Upper lobe of right lung (tissue), 1 donor: Measurements from ENCODE around the gene DECR2. TPM values are rescaled to one million over a fixed set of nuclear protein-coding genes. Genes with fewer than 3 reads are reported as not detected.

Experiments
- ATAC-seq: fragments of 200-7000 bp; cut with Tn5 transposase; one replicate; pipeline ENCODE4 v1.9.1; 2020; ENCODE audit warnings: mild to moderate bottlenecking, moderate library complexity
- DNase-seq: peaks from one replicate; pipeline ENCODE4 v3.0.0-alpha.2; 2020
- H3K27ac ChIP-seq: fragments of 200-600 bp; one replicate; pipeline ENCODE4 v1.8.0; 2022
- H3K27me3 ChIP-seq: fragments of 200-600 bp; one replicate; pipeline ENCODE4 v1.8.0; 2022; ENCODE audit warnings: mild to moderate bottlenecking
- H3K36me3 ChIP-seq: fragments of 200-600 bp; one replicate; pipeline ENCODE4 v1.8.0; 2022
- H3K4me1 ChIP-seq: fragments of 200-600 bp; one replicate; pipeline ENCODE4 v1.8.0; 2022
- H3K4me3 ChIP-seq: fragments of 200-600 bp; one replicate; pipeline ENCODE4 v1.8.0; 2022; ENCODE audit warnings: mild to moderate bottlenecking
- H3K9me3 ChIP-seq: fragments of 200-600 bp; one replicate; pipeline ENCODE4 v1.8.0; 2022
- CTCF ChIP-seq: fragments of 200-600 bp; IDR thresholded peaks from one replicate; pipeline ENCODE4 v1.8.0; 2022; ENCODE audit warnings: antibody characterized with exemption
- intact Hi-C: fragments of 100-400 bp; cut with DNase I; formaldehyde crosslinking; loops from one replicate; pipeline ENCODE4 v1.11.0; 2022
- total RNA-seq: library from RNA; stranded (reverse); fragmentation: NEBNext Ultra II Directional; extraction: Animal tissue kit (Norgen Biotek cat#: 25700); gene quantifications from one replicate; pipeline ENCODE4 v1.2.1, GENCODE V29; 2021
- donor health status: DM: no; HTN: yes; CAD: no; lungs with severe emphysema.

DECR2 gene
- total RNA-seq, 1 donor from 2014 or later, result 14.2 TPM

DNA sequence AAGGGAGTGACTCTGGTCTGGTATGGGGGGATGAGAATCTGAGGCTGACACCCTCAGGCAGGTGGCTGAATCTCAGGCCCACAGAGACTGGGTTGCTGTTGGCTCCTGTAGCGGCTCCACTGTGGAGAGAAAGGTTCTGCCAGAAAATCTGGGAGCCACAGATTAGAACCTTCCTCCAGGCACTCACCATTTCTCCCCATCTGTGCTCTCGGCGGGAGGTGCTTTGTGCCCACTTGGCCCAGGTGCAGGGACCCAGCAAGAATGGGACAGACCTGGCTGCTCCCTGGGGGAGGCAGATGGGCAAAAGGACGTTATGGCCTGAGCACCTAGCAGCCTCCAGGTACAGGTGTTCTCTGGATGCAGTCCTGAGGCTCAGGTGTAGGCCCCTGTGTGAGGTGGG lies 43.9 kb downstream of the DECR2 start:
- Histone ChIP-seq H3K27ac (no peak overlapping the region), H3K4me3 (no peak overlapping the region), H3K36me3 (no peaks in the 10 kb centered on the region), H3K27me3 (no peaks in the 10 kb centered on the region), H3K9me3 (no peaks in the 10 kb centered on the region), H3K4me1 (no peaks in the 10 kb centered on the region)
- ATAC-seq (no peak), DNase-seq (no peak)
- TF ChIP-seq CTCF, result no peak
- intact Hi-C loops, result no loop called here

GRCh38 chr16:450385-450784 lies 48.7 kb downstream of the DECR2 start:
- no peaks in the 10 kb centered on the region for H3K9me3 ChIP-seq
- no peak overlapping the region for H3K4me3 ChIP-seq
- no peak for TF ChIP-seq CTCF
- DNase-seq (no peak), ATAC-seq (peak; percentile 53)
- H3K27ac ChIP-seq, result no peak overlapping the region
- H3K36me3 ChIP-seq, result no peaks in the 10 kb centered on the region
- peaks cover 4% of the 10 kb centered on the region for H3K4me1 ChIP-seq
- intact Hi-C loops, result no loop called here
- no peaks in the 10 kb centered on the region for H3K27me3 ChIP-seq

DNA sequence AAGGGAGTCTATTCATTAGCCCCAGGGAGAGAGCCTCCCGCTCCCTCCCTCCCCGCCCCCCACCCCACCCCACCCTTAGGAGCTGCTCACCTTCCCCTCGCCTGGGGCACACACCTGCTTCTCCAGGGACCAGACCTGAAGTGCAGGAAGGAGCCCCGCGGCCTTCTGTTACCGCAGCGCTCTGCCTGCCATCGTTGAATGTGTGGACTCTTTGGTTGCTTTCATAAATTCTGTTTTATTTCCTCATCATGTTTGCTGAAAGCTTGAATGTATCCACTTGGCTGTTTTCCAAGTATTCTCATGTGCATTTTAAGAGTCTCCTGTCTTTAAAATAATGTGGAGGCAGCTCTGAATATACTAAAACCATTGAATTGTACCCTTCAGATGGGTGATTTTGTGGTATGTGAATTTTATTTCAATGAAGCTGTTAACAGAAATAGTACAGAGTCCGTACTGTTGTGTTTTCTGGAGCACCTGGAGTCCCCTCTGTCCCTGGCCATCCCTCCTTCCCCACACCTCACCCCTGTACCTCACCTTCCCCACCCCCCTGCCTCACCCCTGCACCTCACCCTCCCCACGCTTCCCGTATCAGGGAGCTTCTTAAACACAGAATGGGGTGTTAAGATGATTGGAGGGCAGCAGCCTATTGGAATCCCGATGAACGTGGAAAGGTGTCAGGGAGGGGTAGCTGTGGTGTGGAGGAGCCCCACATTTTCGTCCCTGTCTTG lies 49.3 kb downstream of the DECR2 start:
- Histone ChIP-seq H3K27me3 (no peaks in the 10 kb centered on the region), H3K9me3 (no peaks in the 10 kb centered on the region), H3K36me3 (no peaks in the 10 kb centered on the region), H3K4me3 (no peak overlapping the region), H3K4me1 (peaks cover 4% of the 10 kb centered on the region), H3K27ac (no peak overlapping the region)
- DNase-seq (no peak), ATAC-seq (no peak)
- intact Hi-C loops, result no loop called here
- no peak for TF ChIP-seq CTCF

DNA sequence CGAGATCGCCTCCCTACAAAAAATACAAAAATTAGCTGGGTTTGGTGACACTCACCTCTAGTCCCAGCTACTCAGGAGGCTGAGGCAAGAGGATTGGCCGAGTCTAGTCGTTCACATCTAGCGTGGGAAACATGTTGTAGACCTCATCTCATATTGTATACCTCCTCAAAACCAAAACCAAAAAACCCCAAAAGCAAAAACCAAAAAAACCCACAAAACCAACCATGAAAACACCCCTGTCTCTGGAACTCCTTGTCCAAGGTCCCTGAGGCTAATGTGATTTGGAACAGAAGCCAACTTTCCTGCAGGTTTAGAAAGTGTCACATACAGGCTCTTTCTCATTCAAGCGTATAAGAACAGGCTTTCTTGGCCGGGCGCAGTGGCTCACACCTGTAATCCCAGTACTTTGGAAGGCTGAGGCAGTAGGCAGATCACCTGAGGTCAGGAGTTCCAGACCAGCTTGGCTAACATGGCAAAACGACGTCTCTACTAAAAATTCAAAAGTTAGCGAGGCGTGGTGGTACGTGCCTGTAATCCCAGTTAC lies 52.8 kb downstream of the DECR2 start:
- intact Hi-C loops, result no loop called here
- H3K4me1 ChIP-seq, result peaks cover 18% of the 10 kb centered on the region
- H3K36me3 ChIP-seq, result no peaks in the 10 kb centered on the region
- H3K4me3 ChIP-seq, result no peak overlapping the region
- no peak overlapping the region for H3K27ac ChIP-seq
- ATAC-seq, result no peak
- TF ChIP-seq CTCF, result no peak
- no peaks in the 10 kb centered on the region for H3K27me3 ChIP-seq
- H3K9me3 ChIP-seq, result no peaks in the 10 kb centered on the region
- DNase-seq, result no peak

GRCh38 chr16:455453-455852 lies 53.8 kb downstream of the DECR2 start:
- DNase-seq, result no peak
- peaks cover 18% of the 10 kb centered on the region for H3K4me1 ChIP-seq
- TF ChIP-seq CTCF, result no peak

More at GRCh38 chr16:455453-455852, 53.8 kb downstream of the DECR2 start:
- no peak for ATAC-seq
- Histone ChIP-seq H3K27me3 (no peaks in the 10 kb centered on the region), H3K4me3 (no peak overlapping the region), H3K36me3 (no peaks in the 10 kb centered on the region), H3K9me3 (no peaks in the 10 kb centered on the region), H3K27ac (no peak overlapping the region)
- intact Hi-C loops, result no loop called here
